Glutamatergic neuron (in vitro differentiated cells): Measurements from ENCODE around the gene MAPRE2. TPM values are rescaled to one million over a fixed set of nuclear protein-coding genes. Genes with fewer than 3 reads are reported as not detected.

Source experiments
- DNase-seq: peaks from one replicate; pipeline ENCODE4 v3.0.0; 2022
- H3K27ac Mint-ChIP-seq: one replicate; pipeline ENCODE4 v1.8.0; 2020; ENCODE audit warnings: mild to moderate bottlenecking, mixed read lengths, inconsistent platforms; ENCODE audit not compliant: unreplicated experiment
- H3K27me3 Mint-ChIP-seq: one replicate; pipeline ENCODE4 v1.8.0; 2020; ENCODE audit warnings: mild to moderate bottlenecking, moderate library complexity, mixed read lengths, inconsistent platforms; ENCODE audit not compliant: unreplicated experiment
- H3K36me3 Mint-ChIP-seq: one replicate; pipeline ENCODE4 v1.8.0; 2020; ENCODE audit warnings: mild to moderate bottlenecking, mixed read lengths, inconsistent platforms; ENCODE audit not compliant: unreplicated experiment
- H3K4me1 Mint-ChIP-seq: one replicate; pipeline ENCODE4 v1.8.0; 2020; ENCODE audit warnings: mild to moderate bottlenecking, low read depth, mixed read lengths, inconsistent platforms; ENCODE audit not compliant: unreplicated experiment
- H3K4me3 Mint-ChIP-seq: one replicate; pipeline ENCODE4 v1.8.0; 2020; ENCODE audit warnings: mild to moderate bottlenecking, mixed read lengths, inconsistent platforms; ENCODE audit not compliant: unreplicated experiment
- H3K9me3 Mint-ChIP-seq: one replicate; pipeline ENCODE4 v1.8.0; 2020; ENCODE audit warnings: mild to moderate bottlenecking, moderate library complexity, mixed read lengths, inconsistent platforms; ENCODE audit not compliant: unreplicated experiment
- CTCF ChIP-seq: fragments of 200-600 bp; sonication (generic); IDR thresholded peaks from one replicate; pipeline ENCODE4 v1.5.0; 2021; ENCODE audit not compliant: partially characterized antibody, unreplicated experiment
- total RNA-seq: library from RNA; stranded (reverse); fragmentation: NEBNext Ultra II Directional; extraction: Animal tissue kit (Norgen Biotek cat#: 25700); gene quantifications from one replicate; pipeline ENCODE4 v1.2.1, GENCODE V29; 2021; ENCODE audit not compliant: unreplicated experiment

MAPRE2 gene
- total RNA-seq, 1 donor from 2014 or later = 127 TPM

- no peak for TF ChIP-seq CTCF
- Mint-ChIP-seq H3K9me3 (no peaks in the 10 kb centered on the region), H3K36me3 (peaks cover 5% of the 10 kb centered on the region), H3K4me1 (no peaks in the 10 kb centered on the region), H3K27ac (no peak overlapping the region), H3K4me3 (no peak overlapping the region), H3K27me3 (no peaks in the 10 kb centered on the region)
- no peak for DNase-seq
Measured at GRCh38 chr18:35084494-35085449, 43.6 kb downstream of the MAPRE2 start.

GRCh38 chr18:35085450-35086380 is 44.5 kb downstream of the MAPRE2 start:
- TF ChIP-seq CTCF = no peak
- H3K4me3 Mint-ChIP-seq = no peak overlapping the region
- DNase-seq = no peak
- H3K36me3 Mint-ChIP-seq = peaks cover 9% of the 10 kb centered on the region
- H3K9me3 Mint-ChIP-seq = no peaks in the 10 kb centered on the region
- H3K27me3 Mint-ChIP-seq = no peaks in the 10 kb centered on the region
- no peaks in the 10 kb centered on the region for H3K4me1 Mint-ChIP-seq
- no peak overlapping the region for H3K27ac Mint-ChIP-seq

- no peak for DNase-seq
- TF ChIP-seq CTCF = no peak
- Mint-ChIP-seq H3K27ac (no peak overlapping the region), H3K27me3 (no peaks in the 10 kb centered on the region), H3K9me3 (no peaks in the 10 kb centered on the region), H3K4me3 (no peak overlapping the region), H3K36me3 (peaks cover 9% of the 10 kb centered on the region), H3K4me1 (no peaks in the 10 kb centered on the region)
Measured at GRCh38 chr18:35086704-35087103, 45.5 kb downstream of the MAPRE2 start.

GRCh38 chr18:35087726-35088125 is 46.5 kb downstream of the MAPRE2 start:
- Mint-ChIP-seq H3K36me3 (peaks cover 9% of the 10 kb centered on the region), H3K9me3 (no peaks in the 10 kb centered on the region), H3K27me3 (no peaks in the 10 kb centered on the region), H3K27ac (no peak overlapping the region), H3K4me3 (no peak overlapping the region), H3K4me1 (no peaks in the 10 kb centered on the region)
- DNase-seq = no peak
- TF ChIP-seq CTCF = no peak
